ENCODE measurements around the gene TMEM121B. TPM values are rescaled to one million over a fixed set of nuclear protein-coding genes. Genes with fewer than 3 reads are reported as not detected.

TMEM121B gene
- 0.05 and 0.09 TPM in 2 replicates for total RNA-seq

- Mint-ChIP-seq H3K9me3 (no peaks in the 10 kb centered on the region), H3K4me1 (ENCODE audit: low read depth) (peaks cover 25% of the 10 kb centered on the region), H3K36me3 (ENCODE audit: low read depth) (no peaks in the 10 kb centered on the region), H3K27me3 (ENCODE audit: low read depth) (peaks cover 36% of the 10 kb centered on the region), H3K27ac (no peak within 1 kb of the TSS), H3K4me3 (ENCODE audit: low read depth) (peak within 1 kb of the TSS; percentile 42)
- no peak for DNase-seq (ENCODE audit: low spot score)
- intact Hi-C loops (cut with micrococcal nuclease), result no loop called here
These were observed at the start of gene TMEM121B for GRCh38 chr22:17121233-17122195. TMEM121B (minus strand) TSS chr22:17121360; CDS start chr22:17121127, 233 bp downstream.

DNA sequence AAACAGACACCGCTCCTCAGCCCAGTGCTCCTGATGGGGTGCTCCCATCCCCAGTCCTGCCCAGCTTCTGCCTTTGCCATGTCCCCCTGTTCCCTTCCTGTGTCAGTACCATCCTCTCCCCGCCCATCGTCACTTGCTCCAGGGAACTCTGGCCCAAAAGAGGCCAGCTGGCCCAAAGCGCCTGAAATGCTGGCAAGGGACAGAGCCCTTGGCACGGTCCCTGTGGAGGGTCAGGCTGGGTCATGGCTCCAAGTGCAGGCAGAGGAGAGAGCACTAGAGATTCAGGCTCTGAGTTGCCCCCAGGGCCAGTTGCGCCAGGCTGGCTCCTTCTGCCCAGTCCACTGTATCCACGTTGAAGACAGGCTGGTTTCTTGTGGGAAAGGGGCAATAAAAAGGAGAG is 46.3 kb upstream of the TMEM121B start:
- no peaks in the 10 kb centered on the region for H3K36me3 Mint-ChIP-seq (ENCODE audit: low read depth)
- peaks cover 2% of the 10 kb centered on the region for H3K4me1 Mint-ChIP-seq (ENCODE audit: low read depth)
- H3K27me3 Mint-ChIP-seq (ENCODE audit: low read depth), result peaks cover 7% of the 10 kb centered on the region
- H3K9me3 Mint-ChIP-seq, result no peaks in the 10 kb centered on the region
- H3K27ac Mint-ChIP-seq, result no peak overlapping the region
- no peak overlapping the region for H3K4me3 Mint-ChIP-seq (ENCODE audit: low read depth)
- intact Hi-C loops (cut with micrococcal nuclease), result no loop called here
- no peak for DNase-seq (ENCODE audit: low spot score)

GRCh38 chr22:17164392-17165024 is 43.3 kb upstream of the TMEM121B start:
- H3K27ac Mint-ChIP-seq, result no peak overlapping the region
- no peaks in the 10 kb centered on the region for H3K36me3 Mint-ChIP-seq (ENCODE audit: low read depth)
- no peaks in the 10 kb centered on the region for H3K9me3 Mint-ChIP-seq
- intact Hi-C loops (cut with micrococcal nuclease), result no loop called here
- H3K4me1 Mint-ChIP-seq (ENCODE audit: low read depth), result peaks cover 5% of the 10 kb centered on the region
- no peak overlapping the region for H3K4me3 Mint-ChIP-seq (ENCODE audit: low read depth)
- DNase-seq (ENCODE audit: low spot score), result no peak
- peaks cover 7% of the 10 kb centered on the region for H3K27me3 Mint-ChIP-seq (ENCODE audit: low read depth)

- no peaks in the 10 kb centered on the region for H3K9me3 Mint-ChIP-seq
- H3K4me1 Mint-ChIP-seq (ENCODE audit: low read depth), result peaks cover 10% of the 10 kb centered on the region
- no peak for DNase-seq (ENCODE audit: low spot score)
- H3K4me3 Mint-ChIP-seq (ENCODE audit: low read depth), result no peak overlapping the region
- peaks cover 6% of the 10 kb centered on the region for H3K27me3 Mint-ChIP-seq (ENCODE audit: low read depth)
- no peaks in the 10 kb centered on the region for H3K36me3 Mint-ChIP-seq (ENCODE audit: low read depth)
- no peak overlapping the region for H3K27ac Mint-ChIP-seq
- intact Hi-C loops (cut with micrococcal nuclease), result no loop called here
These were observed 41.6 kb upstream of the TMEM121B start for GRCh38 chr22:17162731-17163130.

- no peak for DNase-seq (ENCODE audit: low spot score)
- H3K4me1 Mint-ChIP-seq (ENCODE audit: low read depth), result peaks cover 12% of the 10 kb centered on the region
- H3K27ac Mint-ChIP-seq, result no peak overlapping the region
- no peaks in the 10 kb centered on the region for H3K36me3 Mint-ChIP-seq (ENCODE audit: low read depth)
- no peaks in the 10 kb centered on the region for H3K9me3 Mint-ChIP-seq
- H3K4me3 Mint-ChIP-seq (ENCODE audit: low read depth), result no peak overlapping the region
- intact Hi-C loops (cut with micrococcal nuclease), result no loop called here
- H3K27me3 Mint-ChIP-seq (ENCODE audit: low read depth), result peaks cover 3% of the 10 kb centered on the region
These were observed 40.8 kb upstream of the TMEM121B start for GRCh38 chr22:17161991-17162390.

- H3K27ac Mint-ChIP-seq, result peak overlapping the region; percentile 28
- H3K4me3 Mint-ChIP-seq (ENCODE audit: low read depth), result peak overlapping the region; percentile 83
- H3K27me3 Mint-ChIP-seq (ENCODE audit: low read depth), result no peaks in the 10 kb centered on the region
- peaks cover 6% of the 10 kb centered on the region for H3K36me3 Mint-ChIP-seq (ENCODE audit: low read depth)
- DNase-seq (ENCODE audit: low spot score), result no peak
- H3K9me3 Mint-ChIP-seq, result no peaks in the 10 kb centered on the region
- intact Hi-C loops (cut with micrococcal nuclease), result loop anchor here (2.0 to 5.0 kb wide), 3 partner anchors 42 to 75 kb away; partner anchors contain the start of genes ADA2 and IL17RA
- H3K4me1 Mint-ChIP-seq (ENCODE audit: low read depth), result peaks cover 21% of the 10 kb centered on the region
These were observed 38.4 kb upstream of the TMEM121B start for GRCh38 chr22:17159504-17159951.

DNA sequence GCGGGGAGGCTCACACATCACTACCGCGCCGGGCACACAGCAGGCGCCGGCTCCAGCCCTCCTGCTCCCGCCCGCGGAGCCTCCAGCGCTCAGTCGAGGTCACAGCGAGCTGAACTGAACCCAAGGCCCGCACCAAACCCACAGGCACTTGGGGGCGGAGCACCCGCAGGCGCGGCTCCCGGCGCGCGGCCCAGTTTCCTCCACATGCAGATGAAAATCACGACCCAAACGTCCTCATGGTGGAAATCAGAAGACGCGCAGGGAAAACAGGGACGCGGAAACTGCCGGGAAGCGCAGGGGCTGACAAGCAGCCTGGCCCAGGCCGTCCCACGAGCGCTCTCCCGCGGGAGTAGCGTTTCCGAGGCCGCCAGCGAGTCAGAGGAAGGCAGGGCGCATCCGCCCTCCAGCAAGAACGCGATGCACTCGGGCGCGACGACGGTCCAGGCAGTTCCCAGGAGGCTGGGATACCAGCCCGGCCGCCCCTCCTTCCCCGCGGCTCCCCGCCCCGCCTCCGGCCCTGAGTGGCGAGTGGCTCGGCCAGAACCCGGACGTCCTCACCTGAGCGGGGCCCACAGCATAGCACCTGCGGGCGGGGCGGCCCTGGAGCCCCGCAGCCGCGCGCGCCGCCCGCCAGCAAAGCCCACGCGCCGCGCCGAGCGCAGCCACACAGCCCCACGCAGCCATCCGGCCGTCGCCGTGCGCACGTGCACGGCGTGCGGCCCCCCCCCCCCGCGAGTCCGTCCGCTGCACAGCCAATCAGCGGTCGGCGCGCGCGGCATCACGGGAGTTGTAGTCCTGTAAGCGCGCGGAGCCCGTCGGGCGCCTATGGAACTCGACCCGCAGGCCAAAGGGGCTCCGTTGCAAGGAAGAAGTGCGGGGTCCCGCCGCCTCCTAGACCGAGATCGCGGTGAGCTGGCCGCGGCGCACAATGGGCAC is 37.7 kb upstream of the TMEM121B start, which contains the start of gene HDHD5:
HDHD5 (minus strand) TSS at position 710 of the 936 bp plus-strand sequence; CDS start at position 684, 26 bp downstream.
- Mint-ChIP-seq H3K4me3 (ENCODE audit: low read depth) (peak within 1 kb of the TSS; percentile 83), H3K27me3 (ENCODE audit: low read depth) (no peaks in the 10 kb centered on the region), H3K4me1 (ENCODE audit: low read depth) (peaks cover 21% of the 10 kb centered on the region), H3K36me3 (ENCODE audit: low read depth) (peaks cover 6% of the 10 kb centered on the region), H3K9me3 (no peaks in the 10 kb centered on the region), H3K27ac (peak within 1 kb of the TSS; percentile 58)
- intact Hi-C loops (cut with micrococcal nuclease), result loop anchor here (2.0 to 5.0 kb wide), 3 partner anchors 42 to 74 kb away; partner anchors contain the start of genes ADA2 and IL17RA
- DNase-seq (ENCODE audit: low spot score), result peak; percentile 75

GRCh38 chr22:17158176-17158567 is 37.0 kb upstream of the TMEM121B start:
- Mint-ChIP-seq H3K36me3 (ENCODE audit: low read depth) (peaks cover 6% of the 10 kb centered on the region), H3K4me3 (ENCODE audit: low read depth) (peak overlapping the region; percentile 83), H3K27ac (peak overlapping the region; percentile 58), H3K27me3 (ENCODE audit: low read depth) (no peaks in the 10 kb centered on the region), H3K9me3 (no peaks in the 10 kb centered on the region), H3K4me1 (ENCODE audit: low read depth) (peaks cover 21% of the 10 kb centered on the region)
- intact Hi-C loops (cut with micrococcal nuclease), result loop anchor here (2.0 to 5.0 kb wide), 3 partner anchors 41 to 73 kb away; partner anchors contain the start of genes ADA2 and IL17RA
- no peak for DNase-seq (ENCODE audit: low spot score)

DNA sequence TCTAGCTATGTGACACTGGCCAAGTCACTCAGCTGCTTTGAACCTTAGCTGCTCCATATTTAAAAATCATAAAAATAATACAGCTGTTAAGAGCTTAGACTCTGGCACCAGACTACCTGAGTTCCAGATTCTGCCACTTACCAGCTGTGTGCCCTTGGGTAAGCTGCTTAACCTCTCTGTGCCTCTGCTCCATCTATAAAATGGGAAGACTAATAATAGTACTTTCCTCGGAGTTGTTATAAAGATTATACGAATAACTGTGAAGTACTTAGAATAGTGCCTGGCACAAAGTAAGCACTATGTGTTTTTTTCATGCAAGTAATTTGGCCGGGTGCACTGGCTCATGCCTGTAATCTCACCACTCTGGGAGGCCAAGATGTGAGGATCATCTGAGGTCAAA is 36.6 kb upstream of the TMEM121B start:
- H3K27me3 Mint-ChIP-seq (ENCODE audit: low read depth), result no peaks in the 10 kb centered on the region
- H3K36me3 Mint-ChIP-seq (ENCODE audit: low read depth), result peaks cover 6% of the 10 kb centered on the region
- H3K9me3 Mint-ChIP-seq, result no peaks in the 10 kb centered on the region
- H3K27ac Mint-ChIP-seq, result no peak overlapping the region
- intact Hi-C loops (cut with micrococcal nuclease), result loop anchor here (2.0 to 5.0 kb wide), 3 partner anchors 40 to 73 kb away; partner anchors contain the start of genes ADA2 and IL17RA
- peaks cover 21% of the 10 kb centered on the region for H3K4me1 Mint-ChIP-seq (ENCODE audit: low read depth)
- peak overlapping the region; percentile 83 for H3K4me3 Mint-ChIP-seq (ENCODE audit: low read depth)
- DNase-seq (ENCODE audit: low spot score), result no peak

DNA sequence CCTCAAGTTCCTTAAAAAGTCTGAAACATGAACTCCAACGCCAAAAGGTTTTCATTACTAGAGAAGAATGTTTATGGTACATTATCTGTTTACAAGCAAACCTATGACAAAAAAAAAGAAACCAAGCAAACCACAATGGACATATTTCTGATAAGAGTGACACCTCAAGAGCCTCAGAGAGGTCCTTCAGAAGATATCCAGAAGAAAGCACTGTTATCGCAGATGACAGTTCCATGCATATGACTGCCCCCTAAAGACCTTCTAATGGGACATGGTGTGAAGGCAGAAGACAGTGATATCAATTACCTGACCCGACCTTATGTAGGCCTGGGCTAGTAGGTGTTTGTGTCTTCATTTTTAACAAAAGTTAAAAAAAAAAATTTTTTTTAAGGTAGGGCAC is 34.8 kb upstream of the TMEM121B start:
- Mint-ChIP-seq H3K27me3 (ENCODE audit: low read depth) (no peaks in the 10 kb centered on the region), H3K36me3 (ENCODE audit: low read depth) (peaks cover 12% of the 10 kb centered on the region), H3K9me3 (no peaks in the 10 kb centered on the region), H3K4me3 (ENCODE audit: low read depth) (peak overlapping the region; percentile 33), H3K27ac (no peak overlapping the region), H3K4me1 (ENCODE audit: low read depth) (peaks cover 21% of the 10 kb centered on the region)
- no peak for DNase-seq (ENCODE audit: low spot score)
- intact Hi-C loops (cut with micrococcal nuclease), result loop anchor here (5.0 kb wide), 2 partner anchors 39 to 61 kb away; partner anchors contain the start of gene ADA2

- Mint-ChIP-seq H3K4me3 (ENCODE audit: low read depth) (no peak overlapping the region), H3K36me3 (ENCODE audit: low read depth) (peaks cover 18% of the 10 kb centered on the region), H3K9me3 (no peaks in the 10 kb centered on the region), H3K27me3 (ENCODE audit: low read depth) (no peaks in the 10 kb centered on the region), H3K27ac (no peak overlapping the region), H3K4me1 (ENCODE audit: low read depth) (peaks cover 12% of the 10 kb centered on the region)
- intact Hi-C loops (cut with micrococcal nuclease), result no loop called here
- DNase-seq (ENCODE audit: low spot score), result no peak
These were observed 31.8 kb upstream of the TMEM121B start for GRCh38 chr22:17152971-17153370.

- no peak for DNase-seq (ENCODE audit: low spot score)
- H3K27me3 Mint-ChIP-seq (ENCODE audit: low read depth), result no peaks in the 10 kb centered on the region
- peaks cover 23% of the 10 kb centered on the region for H3K36me3 Mint-ChIP-seq (ENCODE audit: low read depth)
- no peak overlapping the region for H3K4me3 Mint-ChIP-seq (ENCODE audit: low read depth)
- intact Hi-C loops (cut with micrococcal nuclease), result no loop called here
- H3K9me3 Mint-ChIP-seq, result no peaks in the 10 kb centered on the region
- H3K27ac Mint-ChIP-seq, result no peak overlapping the region
- peaks cover 9% of the 10 kb centered on the region for H3K4me1 Mint-ChIP-seq (ENCODE audit: low read depth)
These were observed 31.2 kb upstream of the TMEM121B start for GRCh38 chr22:17152340-17152739.
